HG02623 (cell line): ENCODE data around the gene ZDHHC19.

ENCODE experiments used
- ATAC-seq: cut with Tn5 transposase; IDR thresholded peaks from one replicate; pipeline ENCODE4 v1.9.1; 2021; ENCODE audit warnings: moderate library complexity; ENCODE audit not compliant: unreplicated experiment

The ZDHHC19 gene

GRCh38 chr3:196150481-196150880 lies 60.7 kb downstream of the ZDHHC19 start:
- no peak for ATAC-seq

- no peak for ATAC-seq
Observed at GRCh38 chr3:196149831-196150301, 61.3 kb downstream of the ZDHHC19 start.

GRCh38 chr3:196149375-196149774 lies 61.8 kb downstream of the ZDHHC19 start:
- ATAC-seq, result no peak
